ENCODE measurements around the gene PLA2G4E. TPM values are rescaled to one million over a fixed set of nuclear protein-coding genes. Genes with fewer than 3 reads are reported as not detected.
A peak's percentile ranks its signal among the peaks of the same experiment; 100 is the strongest.

PLA2G4E gene
- polyA plus RNA-seq, 3 donors = not detected

- peaks cover 43% of the 10 kb centered on the region for H4K20me1 ChIP-seq (ENCODE audit: insufficient read depth, low read length)
- peaks cover 7 to 11% of the 10 kb centered on the region in 2 donors for H3K4me1 ChIP-seq (ENCODE audit: control insufficient read depth in 1 of 2, insufficient read depth in 2 of 2, low read length in 2 of 2)
- Mint-ChIP-seq H3K4me1 (peaks cover 18% of the 10 kb centered on the region), H3K4me3 (no peak overlapping the region), H3K27me3 (ENCODE audit: low read depth in 3 of 3) (no peaks in the 10 kb centered on the region), H3K36me3 (peaks cover 64 to 74% of the 10 kb centered on the region in 2 donors), H3K9me3 (peaks cover 0 to 2% (median 0%) of the 10 kb centered on the region in 7 donors), H3K27ac (peak overlapping the region in 2 of 7 donors; percentile 45 to 46)
- 100% methylated on average over 1 of the region's 4 CpGs for WGBS (ENCODE audit: insufficient coverage)
- no peaks in the 10 kb centered on the region for H3K27me3 ChIP-seq (ENCODE audit: control insufficient read depth in 2 of 2, insufficient read depth in 2 of 2, low read length in 2 of 2)
- no peak overlapping the region for H3K4me2 ChIP-seq (replicated peaks; ENCODE audit: extremely low read depth, low read length, poor library complexity, severe bottlenecking)
- H2AFZ ChIP-seq (ENCODE audit: insufficient read depth, low read depth, low read length, poor library complexity, severe bottlenecking) = no peak overlapping the region
- no peak overlapping the region for H3K4me3 ChIP-seq (replicated peaks in 1 of 3; ENCODE audit: low read depth in 2 of 3, low read length in 3 of 3)
- H3K36me3 ChIP-seq (replicated peaks in 1 of 2; ENCODE audit: control insufficient read depth in 1 of 2, insufficient read depth in 2 of 2, low read length in 2 of 2) = peaks cover 57 to 78% of the 10 kb centered on the region in 2 donors
- H3K27ac ChIP-seq (ENCODE audit: low read depth in 1 of 2, low read length in 2 of 2) = peak overlapping the region in 1 of 2 donors; percentile 42
- intact Hi-C loops (cut with micrococcal nuclease) = no loop called here
- H3K9ac ChIP-seq (ENCODE audit: insufficient read depth, low read length, poor library complexity, severe bottlenecking) = no peak overlapping the region
- peaks cover 62% of the 10 kb centered on the region for H3K79me2 ChIP-seq (ENCODE audit: insufficient read depth, low read length)
- DNase-seq = no peak
- TF ChIP-seq CTCF (IDR thresholded peaks at IDR 0.05) = no peak
- no peaks in the 10 kb centered on the region for H3K9me3 ChIP-seq (replicated peaks in 1 of 2; ENCODE audit: control insufficient read depth in 1 of 2, insufficient read depth in 1 of 2, low read length in 2 of 2)
Observed at GRCh38 chr15:41950127-41950483, 70.7 kb downstream of the PLA2G4E start.

GRCh38 chr15:41949401-41950126, 71.3 kb downstream of the PLA2G4E start:
- intact Hi-C loops (cut with micrococcal nuclease) = no loop called here
- peaks cover 0 to 2% (median 0%) of the 10 kb centered on the region in 7 donors for H3K9me3 Mint-ChIP-seq
- H3K27ac Mint-ChIP-seq = peak overlapping the region in 5 of 7 donors; percentile 5 to 80 (median 46)
- no peak overlapping the region for H2AFZ ChIP-seq (ENCODE audit: insufficient read depth, low read depth, low read length, poor library complexity, severe bottlenecking)
- peak overlapping the region in 1 of 2 donors; percentile 42 for H3K27ac ChIP-seq (ENCODE audit: low read depth in 1 of 2, low read length in 2 of 2)
- H4K20me1 ChIP-seq (ENCODE audit: insufficient read depth, low read length) = peaks cover 42% of the 10 kb centered on the region
- no peaks in the 10 kb centered on the region for H3K9me3 ChIP-seq (replicated peaks in 1 of 2; ENCODE audit: control insufficient read depth in 1 of 2, insufficient read depth in 1 of 2, low read length in 2 of 2)
- H3K4me2 ChIP-seq (replicated peaks; ENCODE audit: extremely low read depth, low read length, poor library complexity, severe bottlenecking) = no peak overlapping the region
- H3K36me3 ChIP-seq (replicated peaks in 1 of 2; ENCODE audit: control insufficient read depth in 1 of 2, insufficient read depth in 2 of 2, low read length in 2 of 2) = peaks cover 55 to 81% of the 10 kb centered on the region in 2 donors
- H3K4me1 Mint-ChIP-seq = peaks cover 18% of the 10 kb centered on the region
- no peak overlapping the region for H3K4me3 ChIP-seq (replicated peaks in 1 of 3; ENCODE audit: low read depth in 2 of 3, low read length in 3 of 3)
- H3K4me1 ChIP-seq (ENCODE audit: control insufficient read depth in 1 of 2, insufficient read depth in 2 of 2, low read length in 2 of 2) = peaks cover 7 to 11% of the 10 kb centered on the region in 2 donors
- DNase-seq = peak in 1 of 3 donors; percentile 36
- H3K9ac ChIP-seq (ENCODE audit: insufficient read depth, low read length, poor library complexity, severe bottlenecking) = no peak overlapping the region
- H3K4me3 Mint-ChIP-seq = no peak overlapping the region
- H3K36me3 Mint-ChIP-seq = peaks cover 67 to 78% of the 10 kb centered on the region in 2 donors
- no peak for TF ChIP-seq CTCF (IDR thresholded peaks at IDR 0.05)
- H3K79me2 ChIP-seq (ENCODE audit: insufficient read depth, low read length) = peaks cover 62% of the 10 kb centered on the region
- 87% methylated on average over 3 of the region's 5 CpGs for WGBS (ENCODE audit: insufficient coverage)
- H3K27me3 ChIP-seq (ENCODE audit: control insufficient read depth in 2 of 2, insufficient read depth in 2 of 2, low read length in 2 of 2) = no peaks in the 10 kb centered on the region
- no peaks in the 10 kb centered on the region for H3K27me3 Mint-ChIP-seq (ENCODE audit: low read depth in 3 of 3)

All from CD14-positive monocyte (primary cell).